HFF-Myc (cell line): ENCODE results near the gene TSPAN18.

Experiments used
- DNase-seq: peaks from one replicate; pipeline ENCODE4 v3.0.0-alpha.2; 2011; ENCODE audit warnings: low read depth; ENCODE audit errors: extremely low read depth
- H3K4me3 ChIP-seq: replicated peaks from 2 replicates; pipeline ENCODE4 v1.5.1; 2011; ENCODE audit warnings: low read depth, mild to moderate bottlenecking, control low read depth, low read length
- CTCF ChIP-seq: IDR thresholded peaks from 2 replicates; pipeline ENCODE4 v1.5.1; 2012; ENCODE audit warnings: mild to moderate bottlenecking, low read depth, low read length, control low read depth; ENCODE audit errors: missing control alignments

The TSPAN18 gene

DNA sequence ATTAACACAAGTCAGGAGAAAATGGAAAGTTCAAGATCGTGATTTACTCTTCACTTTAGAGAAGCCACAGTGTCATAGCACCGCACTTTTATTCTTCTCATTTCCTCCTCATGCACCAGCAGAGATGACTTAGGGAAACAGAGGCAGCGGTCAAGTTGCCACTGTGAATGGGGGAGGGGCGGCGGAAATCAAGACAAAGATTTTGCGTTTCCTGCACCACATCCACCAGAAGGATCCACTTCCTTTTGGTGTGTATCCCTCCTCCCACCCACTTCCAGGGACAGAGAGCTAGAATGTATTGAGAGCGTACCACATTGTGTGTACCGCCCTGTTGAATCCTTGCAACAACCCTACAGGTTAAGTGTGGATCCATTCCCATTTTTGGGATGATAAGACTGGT lies 21.8 kb downstream of the TSPAN18 start:
- no peak for TF ChIP-seq CTCF
- H3K4me3 ChIP-seq: no peak overlapping the region
- no peak for DNase-seq

DNA sequence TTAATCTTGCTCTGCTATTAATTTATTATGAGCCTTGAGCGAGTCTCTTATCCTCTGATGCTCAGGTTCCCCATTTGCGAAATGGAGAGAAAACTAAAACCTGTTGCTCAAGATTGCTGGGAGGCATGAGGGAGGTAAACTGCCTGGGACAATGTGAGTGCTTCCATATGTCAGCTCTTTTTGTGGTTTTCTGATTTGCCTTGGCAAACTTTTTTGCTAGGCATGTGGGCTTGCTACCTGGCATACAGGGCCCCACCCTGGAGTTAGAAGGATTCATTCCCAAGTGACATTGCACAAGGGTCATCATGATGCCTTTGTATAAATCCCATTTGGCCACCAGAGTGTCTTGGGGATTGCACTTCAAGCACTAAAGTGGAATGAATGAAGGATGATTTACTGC lies 22.4 kb downstream of the TSPAN18 start:
- H3K4me3 ChIP-seq: no peak overlapping the region
- TF ChIP-seq CTCF: no peak
- DNase-seq: no peak

GRCh38 chr11:44750551-44751465 lies 24.0 kb downstream of the TSPAN18 start:
- no peak for DNase-seq
- TF ChIP-seq CTCF: no peak
- H3K4me3 ChIP-seq: no peak overlapping the region

DNA sequence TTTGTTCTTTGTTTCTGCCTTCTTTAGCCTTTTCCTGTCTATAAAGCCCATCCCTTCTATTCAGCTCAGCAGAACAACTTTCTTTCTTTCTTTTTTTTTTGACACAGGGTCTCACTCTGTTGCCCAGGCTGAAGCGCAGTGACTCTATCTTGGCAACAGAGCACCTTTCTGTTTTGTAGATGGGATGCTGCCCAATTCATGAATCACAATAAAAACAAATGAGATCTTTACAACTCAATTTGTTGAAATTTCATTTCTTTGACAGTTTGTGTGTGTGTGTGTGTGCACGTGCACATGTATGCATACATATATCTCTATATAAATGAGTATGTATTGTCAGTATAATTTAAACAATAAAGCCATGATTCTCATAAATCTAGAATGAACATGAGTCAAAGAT lies 25.5 kb downstream of the TSPAN18 start:
- no peak for TF ChIP-seq CTCF
- H3K4me3 ChIP-seq: no peak overlapping the region
- DNase-seq: no peak

- TF ChIP-seq CTCF: no peak
- H3K4me3 ChIP-seq: no peak overlapping the region
- DNase-seq: no peak
These were observed 26.0 kb downstream of the TSPAN18 start for GRCh38 chr11:44752713-44753112.

- no peak overlapping the region for H3K4me3 ChIP-seq
- DNase-seq: no peak
- no peak for TF ChIP-seq CTCF
These were observed 27.3 kb downstream of the TSPAN18 start for GRCh38 chr11:44753961-44754645.
